Ectodermal cell (in vitro differentiated cells): ENCODE results near the gene HLA-DOB.
"Not testable (repeated sequence)": the region's sequence is repeated elsewhere in the genome, so short reads cannot be mapped to it uniquely, and the experiment has no call there.

Experiments used
- H3K27ac ChIP-seq: 2 replicates; pipeline ENCODE4 v1.7.0; 2013; ENCODE audit warnings: mild to moderate bottlenecking, low read depth, low read length; ENCODE audit not compliant: insufficient read depth, poor library complexity, severe bottlenecking
- H3K27me3 ChIP-seq: 2 replicates; pipeline ENCODE4 v1.7.0; 2013; ENCODE audit warnings: mild to moderate bottlenecking, low read length; ENCODE audit not compliant: insufficient read depth, control insufficient read depth, poor library complexity, severe bottlenecking
- H3K36me3 ChIP-seq: one replicate; pipeline ENCODE4 v1.7.0; 2013; ENCODE audit warnings: low read length; ENCODE audit not compliant: control insufficient read depth, insufficient read depth
- H3K4me1 ChIP-seq: one replicate; pipeline ENCODE4 v1.7.0; 2013; ENCODE audit warnings: low read length; ENCODE audit not compliant: control insufficient read depth, insufficient read depth
- H3K4me3 ChIP-seq: 2 replicates; pipeline ENCODE4 v1.7.0; 2013; ENCODE audit warnings: low read depth, low read length, control low read depth; ENCODE audit not compliant: insufficient read depth
- H3K9me3 ChIP-seq: 2 replicates; pipeline ENCODE4 v1.7.0; 2013; ENCODE audit warnings: mild to moderate bottlenecking, low read length, moderate library complexity; ENCODE audit not compliant: control insufficient read depth
- WGBS, 2 experiments: methylation state at CpG; one replicate each; pipeline ENCODE4 v1.1.7; 2013; ENCODE audit warnings: missing lambda C conversion rate in 2 of 2; 5-methylcytosine and 5-hydroxymethylcytosine counted together

Gene HLA-DOB

GRCh38 chr6:32790306-32790705 lies 26.5 kb downstream of the HLA-DOB start:
- WGBS, 2 experiments: 78 to 84% methylated on average over 2 of the region's 2 CpGs
- H3K4me1 ChIP-seq: no peaks in the 10 kb centered on the region
- no peak overlapping the region for H3K27ac ChIP-seq
- no peak overlapping the region for H3K4me3 ChIP-seq
- no peaks in the 10 kb centered on the region for H3K36me3 ChIP-seq
- H3K27me3 ChIP-seq: peaks cover under 1% of the 10 kb centered on the region
- no peaks in the 10 kb centered on the region for H3K9me3 ChIP-seq

DNA sequence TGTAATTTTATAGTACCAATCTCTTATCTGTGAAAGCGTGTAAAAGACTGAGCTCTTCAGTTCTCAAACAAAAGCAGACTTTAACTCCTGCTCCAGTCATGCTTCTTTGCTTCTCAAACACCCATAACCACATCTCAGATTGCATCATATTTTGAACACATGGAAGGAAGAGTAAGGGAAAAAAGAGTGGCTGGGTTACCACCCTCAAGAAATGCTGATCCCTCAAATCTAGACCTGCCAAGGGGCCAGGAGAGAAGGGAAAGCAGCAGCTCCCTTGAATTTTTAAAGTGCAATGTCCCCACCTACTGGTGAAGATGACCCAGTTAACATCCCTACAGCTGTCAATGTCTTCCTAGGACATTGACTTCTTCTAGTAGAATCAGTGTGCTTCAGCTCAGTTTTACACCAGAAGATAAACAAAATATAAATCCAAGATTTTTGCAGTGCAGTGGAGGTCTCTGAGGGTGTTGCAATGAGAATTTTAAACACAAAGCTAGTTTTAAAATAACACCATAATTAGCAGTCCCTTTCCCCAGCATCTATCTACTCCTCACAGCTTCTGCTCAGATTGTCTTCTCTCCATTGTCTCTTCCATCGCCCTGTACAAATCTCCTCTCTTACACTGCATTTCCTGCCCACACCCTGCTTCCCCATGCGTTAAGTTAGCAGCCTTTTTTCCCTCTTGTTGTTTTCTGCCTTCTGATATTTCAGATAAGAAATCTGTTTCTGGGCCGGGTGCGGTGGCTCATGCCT lies 30.8 kb downstream of the HLA-DOB start:
- Histone ChIP-seq H3K27me3 (no peaks in the 10 kb centered on the region), H3K9me3 (no peaks in the 10 kb centered on the region), H3K4me1 (no peaks in the 10 kb centered on the region), H3K36me3 (no peaks in the 10 kb centered on the region), H3K27ac (no peak overlapping the region), H3K4me3 (no peak overlapping the region)
- 68 to 70% methylated on average over 5 of the region's 5 CpGs for WGBS, 2 experiments

DNA sequence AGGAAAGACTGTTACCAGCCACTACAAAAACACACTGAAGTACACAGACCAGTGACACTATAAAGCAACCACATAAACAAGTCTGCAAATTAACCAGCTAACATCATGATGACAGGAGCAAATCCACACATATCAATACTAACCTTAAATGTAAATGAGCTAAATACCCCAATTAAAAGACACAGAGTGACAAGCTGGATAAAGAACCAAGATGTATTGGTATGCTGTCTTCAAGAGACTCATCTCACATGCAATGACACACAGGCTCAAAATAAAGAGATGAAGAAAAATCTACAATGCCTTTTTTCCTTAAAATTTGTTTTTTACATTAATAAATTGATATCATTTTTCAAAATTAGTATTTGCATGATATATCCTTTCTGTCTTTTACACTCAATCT lies 33.9 kb downstream of the HLA-DOB start:
- H3K36me3 ChIP-seq, H3K27me3 ChIP-seq, H3K4me1 ChIP-seq, H3K9me3 ChIP-seq, H3K4me3 ChIP-seq, H3K27ac ChIP-seq: not testable (repeated sequence)

DNA sequence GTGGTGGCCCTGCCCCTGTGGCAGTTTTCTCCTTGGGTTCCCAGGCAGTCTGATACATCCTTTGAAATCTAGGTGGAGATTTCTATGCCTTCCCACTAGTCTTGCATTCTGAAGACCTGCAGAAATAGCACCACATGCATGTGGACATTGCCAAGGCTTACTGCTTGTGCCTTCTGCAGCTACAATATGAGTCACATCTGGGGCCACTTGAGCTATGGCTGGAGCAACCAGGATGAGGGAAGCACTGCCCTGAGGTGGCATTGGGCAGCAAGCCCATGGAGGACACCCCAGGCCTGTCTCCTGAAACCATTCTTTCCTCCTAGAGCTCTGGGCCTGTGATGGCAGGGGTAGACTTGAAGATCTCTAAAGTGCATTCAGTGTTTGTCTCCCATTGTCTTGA lies 37.8 kb downstream of the HLA-DOB start:
- no peak overlapping the region for H3K4me3 ChIP-seq
- H3K27ac ChIP-seq: no peak overlapping the region

DNA sequence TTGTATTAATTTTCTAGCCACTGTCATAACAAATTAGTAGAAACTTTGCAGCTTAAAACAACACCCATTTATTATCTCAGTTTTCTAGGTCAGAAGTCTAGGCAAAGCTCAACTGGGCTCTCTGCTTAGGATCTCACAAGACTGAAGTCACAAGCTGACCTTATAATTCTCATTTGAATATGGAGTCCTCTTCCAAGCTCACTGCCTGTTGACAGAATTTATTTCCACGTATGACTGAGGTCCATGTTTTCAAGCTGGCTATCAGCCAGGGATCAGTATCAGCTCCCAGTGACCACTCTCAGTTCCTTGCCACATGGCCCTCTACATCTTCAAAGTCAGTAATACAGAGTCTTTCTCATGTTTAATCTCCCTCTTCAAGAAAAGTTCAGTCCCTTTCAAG lies 41.7 kb downstream of the HLA-DOB start:
- H3K4me1 ChIP-seq: no peaks in the 10 kb centered on the region
- H3K9me3 ChIP-seq: no peaks in the 10 kb centered on the region
- H3K27ac ChIP-seq: no peak overlapping the region
- H3K27me3 ChIP-seq: no peaks in the 10 kb centered on the region
- no peak overlapping the region for H3K4me3 ChIP-seq
- H3K36me3 ChIP-seq: no peaks in the 10 kb centered on the region
- 74 to 77% methylated on average over 1 of the region's 1 CpG for WGBS, 2 experiments

More for the DNA sequence above, 37.8 kb downstream of the HLA-DOB start:
- no peaks in the 10 kb centered on the region for H3K27me3 ChIP-seq
- H3K9me3 ChIP-seq: no peaks in the 10 kb centered on the region
- no peaks in the 10 kb centered on the region for H3K4me1 ChIP-seq
- H3K36me3 ChIP-seq: no peaks in the 10 kb centered on the region

GRCh38 chr6:32774426-32774825 lies 42.4 kb downstream of the HLA-DOB start:
- 73 to 83% methylated on average over 1 of the region's 1 CpG for WGBS, 2 experiments
- H3K27ac ChIP-seq: no peak overlapping the region
- no peaks in the 10 kb centered on the region for H3K36me3 ChIP-seq
- no peaks in the 10 kb centered on the region for H3K9me3 ChIP-seq
- H3K27me3 ChIP-seq: no peaks in the 10 kb centered on the region
- no peak overlapping the region for H3K4me3 ChIP-seq
- no peaks in the 10 kb centered on the region for H3K4me1 ChIP-seq

DNA sequence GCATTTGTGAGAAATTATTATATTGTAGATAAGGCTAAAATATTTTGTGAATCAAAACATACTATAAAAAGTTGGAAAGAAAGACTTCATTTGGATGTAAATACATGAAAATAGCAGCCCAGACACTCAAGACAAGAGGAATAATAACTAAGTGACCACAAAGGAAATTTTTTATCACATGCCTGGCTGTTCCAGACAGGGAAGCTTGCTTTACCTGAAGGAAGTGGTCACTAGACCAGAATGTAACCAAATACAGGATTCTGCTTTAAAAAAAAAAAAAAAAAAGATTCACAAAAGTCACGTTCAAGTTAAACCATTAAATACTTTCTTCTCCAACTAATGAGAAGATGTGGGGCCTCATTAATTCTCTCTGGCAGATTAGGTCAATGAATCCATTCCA lies 44.1 kb downstream of the HLA-DOB start:
- Histone ChIP-seq H3K27ac (no peak overlapping the region), H3K36me3 (no peaks in the 10 kb centered on the region), H3K9me3 (no peaks in the 10 kb centered on the region), H3K4me3 (no peak overlapping the region), H3K4me1 (no peaks in the 10 kb centered on the region), H3K27me3 (no peaks in the 10 kb centered on the region)
- 60% methylated on average over 1 of the region's 1 CpG; no CpG with 5 or more reads in 1 of the 2 experiments for WGBS, 2 experiments

DNA sequence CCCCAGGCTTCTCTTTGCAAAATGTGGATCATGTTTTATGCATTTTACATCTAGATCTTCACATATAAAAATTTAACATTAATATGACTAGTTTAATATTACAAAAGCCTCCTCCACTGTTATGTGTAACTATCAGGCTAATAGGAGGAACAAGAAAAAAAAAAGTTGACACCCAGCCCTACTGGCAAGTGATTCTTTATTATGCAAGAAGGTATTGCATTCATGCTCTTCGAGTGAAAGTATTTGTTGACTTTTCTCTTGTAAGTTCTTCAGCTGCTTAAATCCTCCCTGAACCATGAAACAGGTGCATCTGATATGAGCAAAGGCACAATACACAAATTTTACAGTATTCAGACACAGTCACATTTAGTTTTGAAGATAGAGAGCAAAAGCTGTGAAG lies 52.8 kb downstream of the HLA-DOB start:
- Histone ChIP-seq H3K36me3 (no peaks in the 10 kb centered on the region), H3K4me3 (no peak overlapping the region), H3K4me1 (no peaks in the 10 kb centered on the region), H3K27ac (no peak overlapping the region), H3K27me3 (no peaks in the 10 kb centered on the region), H3K9me3 (no peaks in the 10 kb centered on the region)
- 57 to 64% methylated on average over 1 of the region's 1 CpG for WGBS, 2 experiments

DNA sequence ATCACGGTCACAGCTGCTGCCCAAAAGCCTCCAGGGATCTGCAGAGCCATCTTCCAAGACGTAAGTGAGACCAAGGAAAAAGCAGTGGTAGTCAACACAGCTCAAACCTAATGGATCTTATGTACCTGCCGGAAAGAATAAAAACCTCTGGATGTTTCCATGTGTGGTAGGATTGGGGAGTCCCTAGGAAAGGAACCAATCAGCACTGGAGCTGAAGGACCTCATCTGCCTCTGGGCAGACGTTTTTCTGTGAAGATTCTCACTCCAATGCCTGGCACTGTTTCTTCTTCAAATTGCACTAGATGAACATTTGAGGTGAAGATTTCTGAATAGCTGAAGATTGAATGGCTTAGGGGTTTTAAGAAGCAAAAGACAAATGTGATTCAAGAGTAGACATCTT lies 53.4 kb downstream of the HLA-DOB start, which contains the start of gene HLA-DQB2:
TSS of gene HLA-DQB2 (minus strand) at position 112 of the 400 bp plus-strand sequence. CDS start at position 50, 62 bp downstream.
- Histone ChIP-seq H3K9me3 (no peaks in the 10 kb centered on the region), H3K27me3 (no peaks in the 10 kb centered on the region), H3K27ac (no peak within 1 kb of the TSS), H3K4me1 (no peaks in the 10 kb centered on the region), H3K4me3 (no peak within 1 kb of the TSS), H3K36me3 (no peaks in the 10 kb centered on the region)
- 79% methylated on average over 4 of the region's 4 CpGs for WGBS, 2 experiments
